Frontal cortex (tissue), 4 donors: ENCODE data around the gene DCST1. TPM values are rescaled to one million over a fixed set of nuclear protein-coding genes. Genes with fewer than 3 reads are reported as not detected.
A peak's percentile ranks its signal among the peaks of the same experiment; 100 is the strongest.

Experiments used
- DNase-seq, 2 donors: peaks; one replicate each; pipeline ENCODE4 v3.0.0; 2012; ENCODE audit warnings: low spot score in 2 of 2
- FAIRE-seq: peaks from 2 replicates; lab custom pipeline; 2012; peaks lifted over from hg19 to GRCh38; lab: Jason Lieb, UNC
- total RNA-seq: library from RNA; depleted of rRNA; stranded (reverse); fragments of >200 nt; gene quantifications from one replicate; pipeline ENCODE4 v1.2.3, GENCODE V29; 2014
- donor health status: control.
- donor health status: control.
- donor health status: control.

Gene DCST1
- total RNA-seq, 1 donor from 2014 or later = not detected

DNA sequence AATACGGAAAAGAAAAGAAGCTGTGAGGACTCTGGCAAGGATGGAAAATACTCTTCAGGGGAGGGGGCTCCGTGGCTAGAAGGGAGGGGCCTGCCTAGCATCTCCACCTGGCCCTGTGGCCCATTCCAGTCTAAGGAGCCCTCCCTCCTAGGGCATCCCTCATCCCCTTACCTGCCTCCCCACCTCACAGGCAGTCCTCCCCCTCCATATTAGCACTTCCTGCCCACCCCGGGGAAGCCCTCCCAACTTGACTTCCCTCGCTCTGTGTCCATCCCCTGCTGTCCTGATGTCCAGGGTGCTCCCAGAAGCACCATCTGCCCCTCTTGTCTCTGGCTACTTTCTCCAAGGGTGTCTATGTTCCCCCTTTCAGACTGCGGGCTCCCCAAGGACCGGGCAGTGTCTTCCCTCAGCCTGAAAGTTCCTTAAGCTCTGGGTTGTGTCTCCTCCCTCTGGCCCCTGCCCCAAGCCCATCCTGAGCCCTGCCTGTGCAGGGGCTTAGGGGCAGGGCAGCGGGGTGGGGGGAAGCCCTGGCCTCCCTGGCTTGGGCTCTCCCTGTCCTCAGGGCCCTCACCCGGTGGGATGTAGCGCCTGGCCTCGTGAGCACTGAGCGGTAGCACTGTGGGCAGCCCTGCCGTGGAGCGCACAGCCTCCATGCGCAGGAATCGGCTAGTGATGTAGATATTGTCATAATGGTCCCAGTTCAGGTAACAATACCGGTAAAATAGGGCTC, 3.9 kb upstream of the DCST1 start:
- FAIRE-seq = no peak
- DNase-seq = no peak

DNA sequence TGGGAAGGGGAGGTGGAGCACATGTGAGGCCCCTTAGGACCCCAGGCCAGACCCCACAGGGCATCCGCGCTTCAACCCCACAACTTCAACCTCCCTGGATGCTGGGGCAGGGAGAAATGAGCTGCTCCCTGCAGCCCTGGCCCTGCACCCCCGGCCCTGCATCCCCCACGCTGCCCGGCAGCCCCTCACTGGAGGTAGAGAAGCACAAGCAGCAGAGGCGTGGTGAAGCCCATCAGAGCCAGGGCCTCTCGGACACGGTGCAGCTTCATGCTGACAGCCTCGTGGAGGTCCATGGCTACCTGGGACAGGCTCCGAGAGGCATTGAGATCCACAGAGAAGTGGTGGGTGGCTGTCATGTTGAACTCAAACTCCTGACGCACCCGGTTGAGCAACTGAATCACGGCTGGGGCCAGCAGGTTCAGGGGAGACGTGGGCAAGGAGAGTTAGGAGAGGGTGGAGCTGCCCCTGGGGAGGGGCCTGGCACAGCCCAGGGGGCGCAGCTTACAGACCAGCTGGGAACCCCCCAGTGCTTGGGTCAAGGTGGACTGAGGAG, 3.3 kb upstream of the DCST1 start:
- FAIRE-seq = no peak
- no peak for DNase-seq

DNA sequence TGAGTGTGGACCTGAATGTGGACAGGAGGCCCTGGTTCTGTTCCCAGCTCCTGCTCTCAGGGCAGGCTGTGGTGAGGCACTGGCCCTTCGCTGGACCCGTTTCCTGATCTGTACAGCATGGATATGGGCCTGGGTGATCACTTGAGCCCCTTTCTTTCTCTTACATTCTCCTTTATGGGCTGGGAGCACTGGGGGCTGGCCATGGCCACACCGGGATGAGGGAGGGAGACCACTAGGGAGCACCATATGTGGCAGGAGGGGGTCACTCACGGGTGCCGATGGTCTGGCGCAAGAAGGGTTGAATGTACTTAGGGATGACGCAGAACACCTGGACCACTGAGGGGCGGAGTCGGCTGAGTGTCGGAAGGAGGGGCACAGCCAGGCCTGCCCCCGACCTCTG, 2.7 kb upstream of the DCST1 start:
- DNase-seq (no peak), FAIRE-seq (no peak)

DNA sequence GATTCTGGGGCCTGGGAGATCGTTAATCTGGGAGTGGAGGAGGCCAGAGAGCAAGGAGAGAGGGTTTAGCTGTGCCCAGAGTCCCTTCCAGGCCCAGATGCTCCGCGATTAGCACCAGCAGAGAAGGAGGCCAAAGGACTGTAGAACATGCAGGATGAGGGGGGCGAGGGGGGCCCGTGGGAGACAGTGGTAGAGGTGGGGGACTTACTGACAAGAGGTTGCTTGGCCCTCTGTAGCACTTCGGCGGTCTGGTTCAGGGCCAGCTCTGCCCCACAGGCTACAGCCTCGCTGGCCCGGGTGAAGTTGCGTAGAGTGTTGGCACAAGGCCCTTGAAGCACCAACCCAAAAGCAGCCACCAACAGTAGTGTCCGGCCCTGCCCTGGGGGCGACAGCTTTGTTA, 738 bp upstream of the DCST1 start:
- FAIRE-seq (no peak), DNase-seq (no peak)

DNA sequence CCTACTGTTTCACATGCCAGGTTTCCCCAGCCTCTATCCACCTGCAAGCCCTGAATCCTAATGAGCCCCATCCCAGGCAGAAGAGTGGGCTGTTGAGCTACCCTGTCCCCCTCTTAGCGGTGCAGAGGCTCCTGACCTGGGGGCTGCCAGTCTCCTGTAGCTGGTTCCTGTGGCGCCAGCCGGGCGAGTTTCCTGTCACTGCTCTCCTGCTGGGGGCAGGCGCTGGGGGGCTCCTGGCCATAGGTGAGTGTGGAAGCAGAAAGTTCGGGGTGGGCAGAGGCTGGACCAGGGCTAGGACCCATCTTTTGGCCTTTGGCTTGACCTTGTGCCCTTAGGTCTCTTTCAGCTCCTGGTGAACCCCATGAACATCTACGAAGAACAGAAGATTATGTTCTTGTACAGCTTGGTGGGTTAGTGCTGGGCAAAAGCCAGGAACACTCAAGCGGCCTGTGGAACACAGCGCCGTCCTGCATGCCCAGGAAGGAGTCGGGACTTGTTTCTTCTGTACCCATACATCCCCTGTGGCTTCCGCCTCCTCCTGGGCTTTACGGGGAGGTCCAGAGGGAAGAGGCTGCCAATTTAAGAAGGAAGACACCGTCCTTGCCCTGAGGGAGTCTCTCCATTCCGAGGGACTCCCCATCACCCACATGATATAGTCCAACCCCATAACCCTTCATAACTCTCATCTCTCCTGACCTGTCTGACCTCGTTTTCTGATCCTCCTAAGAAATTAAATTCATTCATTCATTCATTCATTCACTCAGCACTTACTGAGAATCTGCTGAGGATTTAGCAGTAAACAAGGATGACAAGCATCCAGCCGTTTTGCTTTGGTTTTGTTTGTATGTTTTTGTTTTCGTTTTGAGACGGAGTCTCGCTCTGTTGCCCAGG, 939 bp downstream of the DCST1 start:
- FAIRE-seq (no peak), DNase-seq (no peak)

DNA sequence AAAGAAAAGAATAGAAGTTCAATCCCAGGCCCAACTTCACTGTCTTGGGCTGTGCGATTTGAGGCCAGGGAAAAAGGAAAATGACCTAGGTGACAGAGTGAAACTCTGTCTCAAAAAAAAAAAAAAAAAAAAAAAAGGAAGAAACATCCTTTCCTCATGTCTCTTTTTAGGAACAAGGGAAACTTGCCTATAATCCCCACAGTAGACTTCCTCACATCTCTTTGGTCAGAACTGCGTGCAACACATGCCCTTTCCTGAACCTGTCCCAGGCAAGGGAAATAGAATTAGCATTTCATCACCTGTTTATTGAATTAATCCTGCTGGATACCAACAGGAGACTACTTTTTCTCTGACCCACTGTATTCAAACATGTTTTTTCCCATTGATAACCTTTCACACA, 2.3 kb downstream of the DCST1 start:
- FAIRE-seq (no peak), DNase-seq (no peak)

DNA sequence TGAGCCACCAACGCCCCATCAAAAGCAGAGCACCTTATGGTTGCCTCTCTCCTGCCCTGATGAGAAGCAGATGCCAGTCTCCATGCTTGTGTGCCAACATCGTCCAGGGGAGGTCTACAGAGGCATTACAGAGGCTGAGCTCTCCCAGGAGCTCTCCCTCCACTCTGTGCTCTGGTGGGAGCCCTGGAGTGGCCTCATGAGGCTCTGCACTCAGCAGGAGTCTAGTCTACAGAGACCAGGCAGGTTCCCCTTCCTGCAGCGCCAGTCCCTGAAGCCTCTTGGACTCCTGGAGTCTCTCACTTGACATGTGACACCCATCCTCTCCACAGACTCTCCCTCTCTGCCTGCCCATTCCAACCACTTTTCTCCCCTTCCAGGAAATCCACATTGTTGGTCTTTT, 3.4 kb downstream of the DCST1 start:
- DNase-seq = no peak
- FAIRE-seq = no peak

DNA sequence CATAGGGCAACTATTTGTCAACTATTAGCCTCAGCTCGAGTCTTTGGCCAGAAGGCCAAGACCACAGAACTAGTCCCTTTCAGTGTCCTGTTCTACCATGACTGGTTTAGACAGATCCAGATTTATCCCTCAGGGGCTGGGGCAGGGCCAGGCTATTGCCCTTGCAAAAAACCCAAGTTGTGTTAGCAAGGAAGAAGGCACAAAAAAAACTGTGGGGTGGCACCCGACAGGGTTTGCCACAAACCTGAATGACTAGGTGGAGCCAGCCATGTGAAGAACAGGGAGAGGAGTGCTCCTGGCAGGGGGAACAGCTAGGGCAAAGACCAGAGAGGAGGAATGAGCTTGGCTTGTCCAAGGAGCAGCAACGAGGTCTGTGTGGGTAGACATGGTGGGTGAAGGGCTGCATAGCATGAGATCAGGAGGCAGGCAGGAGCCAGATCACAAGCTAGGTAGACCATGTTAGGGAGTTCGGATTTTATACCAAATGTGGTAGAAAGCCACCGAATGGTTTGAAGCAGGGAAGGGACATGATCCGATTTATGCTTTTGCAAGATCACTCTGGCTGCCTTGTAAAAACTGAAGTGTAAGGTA, 4.3 kb downstream of the DCST1 start:
- no peak for FAIRE-seq
- no peak for DNase-seq

DNA sequence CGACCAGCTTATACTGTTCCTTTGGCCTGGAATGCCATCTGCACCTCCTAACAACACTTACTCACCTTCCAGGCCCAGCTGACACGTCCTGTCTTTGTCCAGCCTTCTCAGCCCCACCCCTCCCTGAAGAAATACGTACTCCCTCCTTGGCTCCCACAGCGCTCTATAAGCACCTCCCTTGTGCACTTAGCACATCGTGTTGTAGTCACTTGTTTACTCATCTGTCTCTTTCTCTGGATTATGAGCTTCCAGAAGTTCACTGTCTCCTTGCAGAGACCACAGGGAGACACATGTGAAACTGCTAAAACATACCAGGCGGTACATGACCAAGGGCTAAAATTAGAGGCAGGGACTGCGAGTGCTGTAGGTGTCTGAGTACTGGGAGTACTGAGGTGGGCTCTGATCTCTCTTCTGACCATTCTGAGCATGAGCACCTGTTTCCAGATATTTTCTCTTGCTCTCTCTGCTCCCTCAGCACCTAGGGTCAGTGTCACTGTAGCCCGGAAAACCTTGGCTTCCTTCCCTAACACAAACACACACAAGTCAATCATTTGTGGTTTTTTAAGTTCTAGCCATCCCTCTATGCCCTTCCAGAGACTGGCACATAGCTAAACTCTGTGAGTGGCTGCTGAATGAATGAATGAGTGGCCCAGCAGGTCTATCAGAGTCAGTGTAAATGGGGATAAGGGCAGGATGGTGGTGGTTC, 5.1 kb downstream of the DCST1 start:
- no peak for DNase-seq
- no peak for FAIRE-seq

DNA sequence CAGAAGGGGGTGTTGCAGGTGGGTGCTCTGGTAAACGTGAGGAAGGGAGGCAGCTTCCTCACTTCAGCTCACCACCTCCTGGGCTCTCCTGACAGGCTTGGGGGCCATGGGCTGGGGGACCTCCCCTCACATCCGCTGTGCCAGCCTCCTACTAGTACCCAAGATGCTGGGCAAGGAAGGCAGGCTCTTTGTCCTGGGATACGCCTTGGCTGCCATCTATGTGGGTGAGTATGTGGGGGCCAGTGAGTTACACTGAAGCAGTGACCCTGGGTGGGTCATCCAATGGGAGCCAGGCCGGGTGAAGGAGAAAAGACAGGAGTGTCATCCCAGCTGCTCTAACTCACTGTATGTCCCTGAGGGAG, 5.7 kb downstream of the DCST1 start:
- no peak for DNase-seq
- FAIRE-seq = no peak

DNA sequence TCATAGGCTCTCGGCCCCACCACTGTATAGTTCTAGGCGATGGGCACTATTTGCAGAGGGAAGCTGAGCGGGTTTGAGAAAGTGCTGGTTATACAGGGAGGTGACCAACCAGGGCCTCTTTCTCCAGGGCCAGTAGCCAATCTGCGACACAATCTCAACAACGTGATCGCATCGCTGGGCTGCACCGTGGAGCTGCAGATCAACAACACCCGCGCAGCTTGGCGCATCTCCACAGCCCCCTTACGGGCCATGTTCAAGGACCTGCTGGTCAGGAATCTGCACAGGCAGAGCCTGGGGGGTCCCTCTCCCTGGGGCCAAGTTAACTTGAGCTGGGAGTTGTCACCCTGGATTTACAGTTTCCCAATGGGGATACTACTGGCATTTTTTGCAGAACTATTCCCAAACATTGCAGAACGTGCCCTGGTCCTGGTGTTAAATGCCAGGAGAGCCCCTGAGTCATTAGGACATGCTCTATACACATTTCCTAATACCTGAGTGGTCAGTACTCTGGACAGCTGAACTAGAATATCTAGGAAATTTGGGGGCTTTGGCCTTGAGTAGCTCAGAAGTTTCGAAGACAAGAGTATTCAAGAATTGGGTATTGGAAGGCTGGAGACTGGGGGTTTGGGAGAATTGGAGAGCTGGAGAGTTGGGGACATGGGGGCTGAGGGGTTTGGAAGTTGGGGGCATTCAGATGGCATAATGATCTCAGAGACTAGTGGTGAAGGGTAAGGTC, 6.9 kb downstream of the DCST1 start:
- DNase-seq (no peak), FAIRE-seq (no peak)

DNA sequence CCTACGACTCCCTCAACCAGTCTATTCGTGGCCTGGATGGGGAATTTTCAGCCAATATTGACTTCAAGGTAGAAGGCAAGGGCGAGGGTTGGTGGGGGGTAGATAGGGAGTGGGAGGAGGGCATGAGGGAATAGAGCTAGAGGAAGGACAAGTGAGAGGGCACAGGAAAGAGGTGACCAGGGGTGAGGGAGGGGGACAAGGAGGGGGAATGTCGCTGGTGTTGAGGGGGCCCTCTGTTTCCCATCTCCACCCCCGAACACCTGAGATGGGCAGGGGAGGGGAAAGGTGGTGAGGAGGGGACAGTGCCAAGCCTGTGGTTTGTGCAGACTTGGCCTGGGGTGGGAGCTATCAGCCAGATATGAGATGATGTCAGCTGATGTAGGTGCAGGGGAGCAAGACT, 9.2 kb downstream of the DCST1 start:
- DNase-seq (no peak), FAIRE-seq (no peak)

DNA sequence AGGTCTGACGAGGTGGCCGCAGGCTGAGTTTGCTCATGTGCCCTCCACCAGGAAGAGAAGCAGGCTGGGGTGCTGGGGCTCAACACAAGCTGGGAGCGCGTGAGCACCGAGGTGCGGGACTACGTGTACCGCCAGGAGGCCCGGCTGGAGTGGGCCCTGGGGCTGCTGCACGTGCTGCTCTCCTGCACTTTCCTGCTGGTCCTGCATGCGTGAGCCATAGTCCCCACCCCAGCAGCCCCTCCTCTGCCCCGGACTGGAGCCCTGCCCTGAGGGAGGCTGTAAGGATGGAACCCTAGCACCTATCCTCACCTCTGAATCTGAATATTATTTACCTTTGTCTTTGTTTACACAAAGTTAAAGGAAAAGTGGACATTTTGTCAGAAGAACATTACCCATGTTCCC, 9.7 kb downstream of the DCST1 start:
- DNase-seq = no peak
- no peak for FAIRE-seq

DNA sequence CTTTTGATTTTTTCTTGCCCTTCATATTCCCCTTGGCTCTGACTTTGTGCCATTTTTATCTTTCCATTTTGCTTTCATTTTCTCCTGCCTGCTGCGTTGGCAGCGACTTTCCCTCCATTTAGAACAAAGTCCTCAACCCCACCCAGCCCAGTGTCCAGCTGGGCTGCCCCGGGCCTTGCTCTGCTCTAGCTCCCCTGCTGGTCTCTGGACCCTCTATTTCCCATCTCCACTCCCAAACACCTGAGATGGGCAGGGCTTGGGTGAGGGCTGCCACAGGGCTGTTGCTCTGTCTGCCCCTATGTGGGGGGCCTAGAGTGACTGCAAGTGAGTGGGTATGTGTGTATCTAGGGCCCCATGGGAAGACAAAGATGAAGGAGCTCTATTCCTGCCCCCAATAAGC, 10.2 kb downstream of the DCST1 start:
- DNase-seq = no peak
- no peak for FAIRE-seq

DNA sequence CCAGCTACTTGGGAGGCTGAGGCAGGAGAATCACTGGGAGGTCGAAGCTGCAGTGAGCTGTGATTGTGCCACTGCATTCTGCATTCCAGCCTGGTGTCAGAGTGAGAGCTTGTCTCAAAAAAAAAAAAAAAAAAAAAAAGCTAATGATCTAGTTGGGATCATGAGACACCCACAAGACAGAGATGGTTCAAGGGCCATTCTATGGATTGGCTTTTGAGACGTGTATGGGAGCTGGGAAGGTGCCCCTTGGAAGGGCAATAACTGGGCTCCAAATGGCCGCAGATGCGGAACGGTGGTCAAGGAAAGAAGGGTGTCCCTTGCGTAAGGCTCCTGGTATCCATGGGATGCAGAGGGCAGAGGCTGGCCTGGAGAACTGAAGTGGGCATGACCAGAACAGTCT, 10.7 kb downstream of the DCST1 start:
- no peak for FAIRE-seq

DNA sequence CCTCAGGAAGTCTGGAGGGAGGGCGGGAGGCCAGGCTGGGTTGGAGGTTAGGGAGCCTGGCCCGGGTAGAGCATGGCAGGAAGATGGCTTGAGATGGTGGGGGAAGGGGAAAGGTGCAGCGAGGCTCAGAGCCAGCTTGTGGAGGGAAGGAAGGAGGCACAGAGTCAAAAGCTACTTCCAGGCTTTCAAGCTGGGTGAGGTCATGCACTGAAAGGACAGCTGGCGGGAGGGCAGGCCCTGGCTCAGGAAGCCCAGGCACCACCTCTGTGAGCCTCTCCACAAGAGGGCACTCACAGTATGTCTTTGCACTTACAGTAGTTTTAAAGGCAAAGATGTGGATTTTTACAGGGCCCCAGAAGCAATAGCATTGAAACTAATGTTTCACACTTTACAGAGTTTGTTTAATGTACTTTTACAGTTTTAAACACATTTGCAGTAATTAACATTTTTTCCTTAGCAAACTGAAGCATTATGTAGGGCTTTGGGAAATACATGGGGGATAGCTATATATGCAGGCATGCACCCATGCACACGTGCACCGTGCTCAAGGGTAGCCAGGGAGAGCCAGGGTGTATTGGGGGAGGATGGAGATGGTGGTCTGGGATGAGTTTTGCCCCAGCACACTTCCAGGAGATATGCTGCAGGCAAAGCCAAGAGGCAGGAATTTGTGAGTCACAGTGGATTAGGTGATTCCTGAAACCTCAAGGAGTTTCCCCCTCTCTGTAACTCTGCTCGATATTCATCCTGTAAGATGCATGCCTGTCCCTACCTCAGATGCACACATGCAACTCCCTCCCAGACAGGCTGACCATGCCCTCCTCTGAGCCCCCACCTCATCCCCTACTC, 11.4 kb downstream of the DCST1 start:
- DNase-seq (peak; percentile 78 to 88), FAIRE-seq (no peak)

More for the DNA sequence above, 10.7 kb downstream of the DCST1 start:
- no peak for DNase-seq

DNA sequence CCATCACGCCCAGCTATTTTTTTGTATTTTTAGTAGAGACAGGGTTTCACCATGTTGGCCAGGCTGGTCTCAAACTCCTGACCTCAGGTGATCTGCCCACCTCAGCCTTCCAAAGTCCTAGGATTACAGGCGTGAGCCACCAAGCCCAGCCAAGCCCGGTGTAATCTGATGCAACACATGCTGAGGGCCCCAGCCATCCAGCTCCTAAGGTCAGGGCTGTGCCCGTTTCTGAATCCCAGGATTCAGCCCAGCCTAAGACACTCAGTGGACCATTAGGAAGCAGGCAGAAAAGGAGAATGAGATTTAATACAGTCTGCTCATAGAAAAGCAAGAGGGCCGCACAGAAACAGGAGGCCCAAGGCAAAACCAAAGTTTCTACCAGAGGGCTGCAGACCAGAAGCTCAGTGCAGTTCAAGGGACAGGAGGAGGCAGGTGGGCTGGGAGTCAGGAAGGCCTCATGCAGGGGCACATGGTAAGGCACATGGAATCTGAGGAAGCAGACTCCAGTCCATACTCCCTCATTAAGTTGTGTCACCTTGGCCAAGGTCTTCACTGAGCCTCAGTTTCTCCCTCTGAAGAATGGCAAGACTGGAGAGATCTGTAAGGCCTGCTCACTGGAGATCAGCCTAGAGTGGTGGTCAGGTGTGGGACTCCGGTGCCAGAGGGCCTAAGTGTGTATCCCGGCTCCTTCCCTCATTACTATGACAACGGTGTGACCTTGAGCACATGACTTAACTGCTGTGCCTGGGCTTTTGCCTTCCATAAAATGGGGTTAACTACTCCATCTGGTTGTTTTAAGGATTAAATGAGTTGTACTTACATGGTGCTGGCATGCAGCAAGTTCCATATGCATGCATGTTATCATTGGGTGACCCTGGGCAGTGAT, 15.1 kb downstream of the DCST1 start:
- DNase-seq = no peak

More for the DNA sequence above, 15.1 kb downstream of the DCST1 start:
- no peak for FAIRE-seq
